ES-I3 (cell line): ENCODE data around the gene SYNE1.

ENCODE experiments used
- H3K36me3 ChIP-seq: 2 replicates; pipeline ENCODE4 v1.6.1; 2013; ENCODE audit warnings: mild to moderate bottlenecking, low read length, control low read depth, moderate library complexity; ENCODE audit not compliant: insufficient read depth
- H3K4me1 ChIP-seq: 2 replicates; pipeline ENCODE4 v1.6.1; 2013; ENCODE audit warnings: mild to moderate bottlenecking, control low read depth, low read length; ENCODE audit not compliant: insufficient read depth
- H3K9ac ChIP-seq: 2 replicates; pipeline ENCODE4 v1.6.1; 2013; ENCODE audit warnings: low read depth, mild to moderate bottlenecking, low read length, moderate library complexity
- H3K9me3 ChIP-seq: 2 replicates; pipeline ENCODE4 v1.6.1; 2013; ENCODE audit warnings: mild to moderate bottlenecking, low read length, moderate library complexity; ENCODE audit not compliant: control insufficient read depth, insufficient read depth

Gene SYNE1

DNA sequence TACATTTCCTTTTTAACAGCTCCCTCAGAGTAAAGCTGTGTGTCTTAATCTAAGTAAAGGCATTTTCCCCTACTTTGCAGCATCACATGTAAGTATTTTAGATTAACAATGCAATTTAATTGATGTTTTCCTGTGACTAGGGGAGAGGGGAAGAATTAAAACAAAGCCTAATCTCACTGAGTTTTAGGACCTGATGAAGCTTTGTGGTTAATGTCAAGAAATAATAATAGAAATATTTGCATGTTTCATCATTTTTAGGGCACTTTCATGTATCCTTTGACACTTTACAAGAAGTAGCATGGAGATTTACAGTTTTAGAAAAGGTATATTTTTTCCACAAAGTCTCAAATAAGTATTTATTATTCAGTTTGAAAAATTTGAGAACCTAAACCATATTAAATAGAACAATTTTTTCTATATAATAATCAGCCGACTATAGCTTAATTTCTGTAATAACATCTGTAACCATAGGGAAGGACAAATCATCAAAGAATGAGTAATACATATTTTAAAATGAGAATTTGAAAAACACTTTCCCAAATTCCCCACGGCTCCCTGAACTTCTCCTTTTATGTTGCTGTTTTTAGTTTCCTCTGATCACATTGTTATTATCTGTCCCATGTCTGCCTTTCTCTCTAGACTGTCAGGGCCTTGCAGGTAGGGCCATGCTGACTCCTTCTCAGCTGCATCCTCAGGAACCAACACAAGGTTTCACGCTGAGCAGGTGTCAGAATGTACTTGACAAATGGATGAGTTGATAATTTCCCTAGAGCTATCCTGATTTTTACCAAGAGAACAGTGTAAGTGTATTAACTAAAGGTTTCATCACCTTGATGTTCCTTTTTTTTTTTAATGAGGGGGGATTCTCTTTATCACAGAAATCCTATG lies 338.1 kb downstream of the SYNE1 start:
- no peak overlapping the region for H3K9ac ChIP-seq
- no peaks in the 10 kb centered on the region for H3K9me3 ChIP-seq
- no peaks in the 10 kb centered on the region for H3K36me3 ChIP-seq
- H3K4me1 ChIP-seq = peaks cover 15% of the 10 kb centered on the region; the same call in 1 of the 2 replicates

DNA sequence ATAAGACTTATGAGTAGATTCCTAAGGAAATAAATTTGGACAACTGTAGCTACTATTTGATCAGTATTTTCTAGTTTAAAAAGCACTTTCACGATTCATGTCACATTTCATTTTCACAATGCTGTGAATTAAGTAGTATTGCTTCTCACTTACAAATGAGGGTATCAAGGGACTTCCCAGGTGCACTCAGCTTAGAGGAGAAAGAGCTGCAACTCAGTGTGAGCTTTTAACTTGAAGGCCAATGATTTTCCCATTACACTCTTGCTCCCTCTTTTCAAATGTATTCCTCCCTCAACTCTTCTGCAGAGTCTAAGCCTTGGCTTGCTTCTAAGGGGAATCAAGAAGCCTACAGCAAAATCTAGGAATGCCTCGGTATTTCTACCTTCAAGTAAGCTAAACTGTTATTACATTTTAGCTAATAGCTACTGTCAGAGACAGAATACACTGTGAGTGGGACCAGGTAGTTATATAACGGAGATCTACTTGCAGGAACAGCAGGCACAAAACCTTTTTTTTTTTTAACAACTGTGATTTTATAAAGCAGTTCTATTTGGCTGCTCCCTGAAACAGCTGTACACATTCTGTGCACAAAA lies 339.0 kb downstream of the SYNE1 start:
- Histone ChIP-seq H3K9ac (no peak overlapping the region), H3K36me3 (no peaks in the 10 kb centered on the region), H3K4me1 (peaks cover 15% of the 10 kb centered on the region; the same call in 1 of the 2 replicates)

DNA sequence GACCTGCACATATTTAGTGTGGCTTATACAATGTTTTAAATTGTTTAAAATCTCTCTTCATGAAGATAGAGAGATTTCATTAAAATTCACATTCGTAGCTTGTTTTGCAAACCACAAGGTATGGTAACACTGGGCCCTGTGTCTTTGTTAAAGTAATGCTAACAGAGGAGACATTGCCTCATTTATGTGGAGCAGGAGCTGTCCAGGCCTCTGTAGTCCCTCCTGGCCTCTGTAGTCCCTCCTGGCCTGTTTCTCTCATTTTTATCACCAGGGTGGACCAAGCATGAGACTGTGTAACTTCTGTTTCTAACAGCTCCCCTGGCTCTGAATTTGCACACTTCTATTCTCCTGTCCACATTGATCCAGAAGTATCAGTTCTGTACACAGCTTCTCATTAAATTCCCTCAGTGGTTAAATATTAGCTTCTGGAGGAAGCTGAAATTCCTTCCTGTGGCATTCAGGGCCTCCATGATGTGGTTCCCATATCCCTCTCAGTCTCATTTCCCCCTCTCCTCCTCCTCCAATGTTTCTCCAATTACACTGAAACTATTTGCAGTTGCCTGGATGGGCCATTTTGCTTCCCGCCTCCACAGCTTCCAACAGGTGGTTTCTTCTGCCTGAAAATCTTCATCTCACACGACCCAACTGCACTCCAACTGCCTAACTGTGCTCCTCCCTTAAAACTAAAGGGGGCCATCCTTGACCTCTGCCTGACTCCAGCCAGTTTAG lies 340.4 kb downstream of the SYNE1 start:
- H3K4me1 ChIP-seq = peaks cover 15% of the 10 kb centered on the region; the same call in 1 of the 2 replicates
- H3K9ac ChIP-seq = no peak overlapping the region
- no peaks in the 10 kb centered on the region for H3K36me3 ChIP-seq
- H3K9me3 ChIP-seq = no peaks in the 10 kb centered on the region

More for the DNA sequence above, 339.0 kb downstream of the SYNE1 start:
- H3K9me3 ChIP-seq = no peaks in the 10 kb centered on the region

DNA sequence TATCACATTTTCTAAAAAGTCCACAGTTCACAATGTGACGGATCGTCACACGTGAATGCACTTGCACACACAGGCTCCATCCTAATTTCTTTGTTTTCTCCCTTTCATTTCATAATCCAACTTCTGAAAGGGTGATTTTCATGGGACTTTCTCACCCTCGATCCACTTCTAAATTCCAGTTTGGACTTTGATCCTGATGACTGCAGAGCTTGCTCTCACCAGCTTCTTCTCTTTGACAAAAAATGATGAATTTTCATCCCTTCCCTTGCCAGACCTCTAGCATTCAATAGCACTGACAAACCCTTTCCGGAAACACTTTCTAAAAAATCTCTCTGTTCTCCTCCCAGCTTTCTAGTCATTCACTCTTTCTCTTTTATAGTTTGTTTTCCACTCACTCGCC lies 341.2 kb downstream of the SYNE1 start:
- H3K36me3 ChIP-seq = no peaks in the 10 kb centered on the region
- no peak overlapping the region for H3K9ac ChIP-seq
- H3K4me1 ChIP-seq = peaks cover 15% of the 10 kb centered on the region; the same call in 1 of the 2 replicates
- H3K9me3 ChIP-seq = no peaks in the 10 kb centered on the region

DNA sequence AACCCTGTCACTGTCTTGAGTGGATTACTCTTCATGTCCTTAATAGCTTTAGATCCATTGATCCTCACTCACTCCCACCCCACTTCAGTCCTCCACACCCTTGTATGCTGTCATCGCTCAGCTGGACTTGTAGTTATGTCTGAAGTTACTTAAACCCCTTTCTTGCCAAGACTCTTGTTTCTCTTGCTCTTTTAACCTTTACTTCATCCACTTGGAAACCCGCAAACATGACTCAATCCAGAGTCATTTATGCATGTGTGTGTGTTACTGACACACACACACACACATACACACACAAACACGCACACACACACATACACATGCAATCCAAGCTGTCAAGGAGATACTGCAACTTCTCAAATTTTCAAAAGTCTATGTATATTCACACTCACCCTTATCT lies 341.8 kb downstream of the SYNE1 start:
- no peaks in the 10 kb centered on the region for H3K9me3 ChIP-seq
- H3K9ac ChIP-seq = no peak overlapping the region
- H3K4me1 ChIP-seq = peaks cover 15% of the 10 kb centered on the region; the same call in 1 of the 2 replicates
- H3K36me3 ChIP-seq = no peaks in the 10 kb centered on the region

DNA sequence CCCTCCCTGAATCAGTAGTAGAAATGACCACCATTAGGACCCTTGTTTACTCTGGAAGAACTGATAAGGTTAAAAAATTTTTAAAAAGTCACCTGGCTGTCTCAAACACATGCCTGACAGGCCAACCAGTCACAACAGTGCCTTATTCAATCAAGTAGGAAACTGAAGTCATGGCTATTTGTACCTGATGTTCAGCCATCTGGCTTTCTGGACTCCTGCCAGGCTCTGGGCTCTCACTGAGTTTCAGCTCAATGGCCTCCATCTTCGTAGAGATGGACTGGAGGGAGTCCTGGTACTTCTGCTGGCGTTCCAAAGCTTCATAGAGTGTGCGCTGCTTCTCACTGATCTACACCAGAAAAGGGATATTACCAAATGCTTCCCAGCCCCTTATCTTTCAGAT lies 343.8 kb downstream of the SYNE1 start:
- Histone ChIP-seq H3K9ac (no peak overlapping the region), H3K4me1 (peaks cover 10% of the 10 kb centered on the region; the same call in 1 of the 2 replicates), H3K36me3 (no peaks in the 10 kb centered on the region), H3K9me3 (no peaks in the 10 kb centered on the region)

DNA sequence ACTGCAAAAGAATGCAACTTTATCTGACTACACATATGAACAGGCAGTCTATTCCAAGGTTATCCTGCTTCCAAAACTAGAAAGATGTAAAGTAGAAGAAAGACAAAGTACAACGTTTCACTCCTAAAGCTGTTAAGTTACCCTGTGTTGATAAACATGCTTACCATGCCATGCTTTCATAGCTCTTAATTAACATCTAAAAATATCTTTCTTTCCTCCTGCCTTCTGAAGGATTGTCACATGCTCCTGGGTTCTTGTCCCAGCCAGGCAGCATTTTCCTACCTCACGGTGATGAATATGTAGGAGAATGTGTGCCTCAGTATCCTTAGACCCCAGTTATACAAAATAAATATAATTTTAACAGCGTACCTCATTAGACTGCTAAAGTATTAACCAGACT lies 344.6 kb downstream of the SYNE1 start:
- H3K36me3 ChIP-seq = no peaks in the 10 kb centered on the region
- H3K4me1 ChIP-seq = peaks cover 7% of the 10 kb centered on the region; the same call in 1 of the 2 replicates
- H3K9ac ChIP-seq = no peak overlapping the region
- no peaks in the 10 kb centered on the region for H3K9me3 ChIP-seq

DNA sequence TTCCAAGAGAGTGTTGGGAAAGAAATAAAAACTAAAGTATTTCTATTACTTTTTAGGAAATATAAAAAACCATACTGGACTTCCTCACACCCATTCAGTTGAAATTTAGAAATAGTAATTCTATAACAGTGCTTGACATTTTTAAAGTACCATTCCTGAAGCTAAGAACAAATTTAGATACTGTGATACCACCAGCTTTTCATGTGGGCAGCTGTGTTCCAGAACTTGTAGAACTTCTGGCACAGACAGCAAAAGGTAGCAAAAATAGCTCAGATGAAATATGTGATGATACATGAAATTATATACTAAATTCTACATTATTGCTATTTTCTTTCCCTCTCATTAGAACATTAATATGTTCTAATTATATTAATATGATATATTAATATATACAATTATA lies 346.5 kb downstream of the SYNE1 start:
- Histone ChIP-seq H3K36me3 (no peaks in the 10 kb centered on the region), H3K4me1 (no peaks in the 10 kb centered on the region), H3K9me3 (no peaks in the 10 kb centered on the region), H3K9ac (no peak overlapping the region)

DNA sequence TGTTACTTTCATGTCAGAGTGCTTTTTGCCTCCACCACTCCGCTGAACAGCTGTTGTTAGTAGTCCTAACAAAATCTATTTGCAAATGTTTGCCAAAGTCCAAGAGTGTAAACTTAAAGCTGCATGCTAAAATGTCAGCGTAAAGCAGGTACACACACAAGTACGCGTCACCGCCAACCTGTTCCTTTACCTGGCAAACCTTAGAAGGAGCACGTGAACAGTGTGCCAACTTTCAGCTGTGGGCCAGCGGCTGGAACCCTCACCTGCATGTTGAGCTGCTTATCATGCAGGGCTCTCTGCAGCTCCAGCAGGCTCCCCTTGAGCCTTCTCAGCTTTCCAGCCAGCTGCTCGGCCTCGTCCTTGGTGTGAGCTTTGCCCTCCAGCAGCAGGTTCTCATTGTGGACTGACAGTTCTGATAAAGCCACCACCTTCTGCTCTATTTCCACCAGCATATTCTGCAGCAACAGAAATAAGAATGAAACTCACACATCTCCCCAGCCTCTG lies 359.3 kb downstream of the SYNE1 start:
- H3K4me1 ChIP-seq = no peaks in the 10 kb centered on the region
- no peaks in the 10 kb centered on the region for H3K36me3 ChIP-seq
- no peak overlapping the region for H3K9ac ChIP-seq

DNA sequence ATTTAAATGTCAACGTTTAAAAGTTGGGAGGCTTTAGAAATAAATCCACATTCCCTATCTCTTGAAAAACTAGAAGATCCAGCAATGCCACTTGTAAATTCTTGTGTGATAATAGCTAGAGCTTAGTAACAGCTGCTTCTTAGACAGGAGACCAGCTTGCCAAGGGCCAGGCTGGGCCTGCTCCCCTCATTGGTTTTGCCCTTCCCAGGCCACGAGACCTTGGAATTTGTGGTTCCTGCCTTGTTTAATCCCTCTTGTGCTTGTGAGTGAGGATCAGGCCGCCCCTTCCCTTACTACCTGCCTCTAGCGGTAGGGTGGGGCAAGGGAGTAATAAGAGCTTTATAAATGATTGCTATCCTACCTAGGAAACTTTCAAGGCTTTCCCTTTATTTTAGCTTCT lies 363.5 kb downstream of the SYNE1 start:
- H3K9ac ChIP-seq = no peak overlapping the region
- H3K9me3 ChIP-seq = no peaks in the 10 kb centered on the region
- H3K4me1 ChIP-seq = peaks cover 10% of the 10 kb centered on the region
- no peaks in the 10 kb centered on the region for H3K36me3 ChIP-seq

More for the DNA sequence above, 359.3 kb downstream of the SYNE1 start:
- no peaks in the 10 kb centered on the region for H3K9me3 ChIP-seq

DNA sequence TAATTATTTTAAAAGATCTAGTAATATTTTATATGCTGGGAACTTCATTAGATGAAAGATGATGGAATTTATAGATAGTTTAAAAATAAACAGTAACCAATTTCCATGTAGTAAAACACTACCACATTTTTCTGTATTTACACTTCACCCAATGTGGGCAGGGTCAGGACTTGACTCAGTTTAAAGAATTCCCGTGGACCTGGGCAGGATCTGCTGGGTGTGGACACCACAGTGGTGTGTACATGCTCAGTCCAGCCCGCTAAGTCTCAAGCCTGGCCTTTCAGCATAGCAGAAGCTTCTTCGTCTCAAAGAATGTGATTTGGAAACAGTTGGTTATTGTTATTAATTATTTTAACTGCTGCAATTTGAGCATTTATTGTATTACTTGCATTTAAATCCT lies 364.2 kb downstream of the SYNE1 start:
- Histone ChIP-seq H3K9me3 (no peaks in the 10 kb centered on the region), H3K4me1 (peaks cover 11% of the 10 kb centered on the region), H3K9ac (no peak overlapping the region), H3K36me3 (no peaks in the 10 kb centered on the region)

DNA sequence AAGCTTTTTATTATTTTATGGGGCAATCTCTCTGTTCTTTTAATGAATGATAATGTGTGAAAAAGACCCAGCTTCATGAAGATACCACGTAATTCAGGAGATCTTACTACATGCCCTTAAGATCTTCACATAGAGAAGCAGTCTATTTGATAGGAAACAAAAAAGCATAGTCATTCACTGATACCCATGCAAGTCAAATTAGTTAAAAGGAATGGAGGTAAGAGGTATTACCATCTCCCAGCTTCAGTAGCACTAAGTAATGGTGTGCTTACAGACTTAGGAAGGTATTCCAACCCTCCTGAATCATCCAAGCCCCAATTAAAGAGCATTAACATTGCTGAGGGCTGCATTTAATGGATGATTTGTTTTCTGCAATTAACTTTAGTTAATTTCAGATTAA lies 364.7 kb downstream of the SYNE1 start:
- H3K9ac ChIP-seq = no peak overlapping the region
- no peaks in the 10 kb centered on the region for H3K36me3 ChIP-seq
- peaks cover 15% of the 10 kb centered on the region for H3K4me1 ChIP-seq
- no peaks in the 10 kb centered on the region for H3K9me3 ChIP-seq

DNA sequence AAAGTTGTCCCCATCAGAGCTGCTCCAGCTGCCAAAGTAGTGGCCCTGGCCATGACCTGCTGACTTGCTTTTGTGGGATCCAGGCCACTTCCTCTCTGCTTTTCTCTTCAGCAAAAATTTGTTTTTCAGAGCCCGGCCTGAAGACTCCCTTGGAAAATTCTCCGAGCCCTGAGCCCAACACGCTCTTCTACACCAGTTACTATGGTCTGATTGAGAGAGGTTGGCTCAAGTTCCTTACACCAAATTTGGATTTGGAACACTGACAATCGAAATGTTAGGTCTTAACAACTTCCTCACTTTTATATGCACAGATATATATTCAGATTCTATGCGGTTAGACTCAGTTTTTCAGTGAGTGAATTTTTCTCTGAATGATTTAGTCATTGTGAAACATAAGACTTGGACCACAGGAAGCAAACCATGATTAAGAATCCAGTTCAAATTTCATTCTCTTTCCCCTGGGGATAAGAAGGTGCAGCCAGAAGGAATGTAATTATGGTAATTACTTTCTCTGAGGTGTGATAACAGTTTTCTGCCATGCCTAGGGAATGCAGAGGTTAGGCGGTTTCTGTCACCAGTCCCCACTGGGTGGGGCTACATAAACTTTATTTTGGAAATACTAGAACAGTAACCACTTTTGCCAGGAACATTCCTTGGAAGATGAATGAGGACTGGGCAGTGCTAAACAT lies 365.2 kb downstream of the SYNE1 start:
- peaks cover 15% of the 10 kb centered on the region for H3K4me1 ChIP-seq
- no peak overlapping the region for H3K9ac ChIP-seq
- H3K9me3 ChIP-seq = no peaks in the 10 kb centered on the region
- H3K36me3 ChIP-seq = no peaks in the 10 kb centered on the region
